DND-41 (cell line): ENCODE measurements around the gene CEACAM3.

ENCODE experiments used
- CTCF ChIP-seq: IDR thresholded peaks from 2 replicates; pipeline ENCODE4 v1.5.1; 2012; ENCODE audit warnings: borderline replicate concordance, low read length, moderate library complexity, mild to moderate bottlenecking; ENCODE audit not compliant: poor library complexity, severe bottlenecking; ENCODE audit errors: extremely low read depth
- EZH2 ChIP-seq: IDR thresholded peaks from 3 replicates; pipeline ENCODE4 v1.6.1; 2012; ENCODE audit warnings: borderline replicate concordance, low read depth, mild to moderate bottlenecking, moderate library complexity, low read length, inconsistent platforms; ENCODE audit not compliant: severe bottlenecking

- TF ChIP-seq CTCF, result no peak
- no peak for TF ChIP-seq EZH2
These were observed 20.4 kb downstream of the CEACAM3 start for GRCh38 chr19:41816761-41817160.
